ENCODE measurements around the gene HAL.
A peak's percentile ranks its signal among the peaks of the same experiment; 100 is the strongest.

HAL gene

DNA sequence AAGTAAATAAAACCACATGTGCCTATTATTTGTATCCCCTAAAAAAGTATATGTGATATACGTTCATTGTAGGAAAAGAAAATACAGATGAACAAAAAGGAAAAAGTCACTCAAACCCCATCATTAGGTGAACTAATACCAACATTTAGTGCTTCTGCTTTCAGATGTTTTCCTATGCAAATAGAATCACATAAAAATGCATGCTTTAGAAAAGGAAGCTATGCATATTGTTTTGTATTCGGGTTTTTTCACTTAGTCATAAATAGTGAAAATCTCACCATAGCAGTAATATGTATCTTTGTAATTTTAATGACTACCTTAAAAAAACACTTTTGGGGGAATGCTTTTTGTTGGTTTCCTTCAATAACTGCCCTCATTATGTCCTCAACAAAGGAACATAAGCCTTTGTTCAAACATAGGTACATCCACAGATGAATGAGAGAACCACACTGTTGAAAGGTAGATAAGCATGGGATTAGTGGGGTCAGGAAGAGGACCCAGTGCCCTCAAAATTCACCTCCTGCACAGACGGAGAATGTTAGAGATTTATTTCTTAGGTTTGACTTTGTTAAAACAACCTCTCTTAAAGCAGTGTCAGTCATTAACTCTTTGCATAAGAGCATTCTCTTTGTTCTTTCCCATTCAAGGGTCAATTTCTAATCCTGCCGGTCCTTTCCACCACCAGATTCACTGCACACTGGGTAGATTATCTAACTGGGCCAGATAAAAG, 46.5 kb downstream of the HAL start:
- Histone ChIP-seq H2AK5ac (ENCODE audit: low read depth, low read length) (no peak overlapping the region), H3K27me3 (ENCODE audit: control insufficient read depth in 3 of 3, insufficient read depth in 3 of 3, low read depth in 1 of 3, low read length in 3 of 3) (peaks cover 0 to 9% (median 0%) of the 10 kb centered on the region in 3 experiments), H3K14ac (ENCODE audit: low read length) (no peak overlapping the region), H4K8ac (ENCODE audit: low read depth, low read length) (no peak overlapping the region), H3K4me1 (ENCODE audit: control insufficient read depth in 2 of 2, insufficient read depth in 1 of 2, low read depth in 1 of 2, low read length in 2 of 2) (peaks cover 0 to 1% of the 10 kb centered on the region in 2 donors), H3K4ac (ENCODE audit: low read length) (no peak overlapping the region), H2AFZ (ENCODE audit: low read length) (no peak overlapping the region), H3K4me3 (ENCODE audit: low read length in 2 of 2) (no peak overlapping the region), H4K91ac (ENCODE audit: low read depth, low read length, poor library complexity) (no peak overlapping the region), H2BK120ac (ENCODE audit: low read depth, low read length) (no peak overlapping the region), H3K4me2 (ENCODE audit: insufficient read depth, low read length, poor library complexity, severe bottlenecking) (no peak overlapping the region), H3K36me3 (replicated peaks in 1 of 2; ENCODE audit: control insufficient read depth in 2 of 2, insufficient read depth in 2 of 2, low read length in 2 of 2) (no peaks in the 10 kb centered on the region), H3K23ac (ENCODE audit: low read depth, low read length, poor library complexity) (no peak overlapping the region), H3K27ac (replicated peaks; ENCODE audit: low read length) (no peak overlapping the region), H2BK5ac (ENCODE audit: low read length) (no peak overlapping the region), H3K79me1 (ENCODE audit: low read depth, low read length) (no peaks in the 10 kb centered on the region), H3K18ac (ENCODE audit: low read length) (no peak overlapping the region), H3K9me3 (replicated peaks in 1 of 2; ENCODE audit: control insufficient read depth in 2 of 2, insufficient read depth in 1 of 2, low read depth in 1 of 2, low read length in 2 of 2) (no peaks in the 10 kb centered on the region), H3K9ac (ENCODE audit: low read depth, low read length, poor library complexity) (no peak overlapping the region), H2BK12ac (ENCODE audit: low read length) (no peak overlapping the region), H2BK15ac (ENCODE audit: low read length) (no peak overlapping the region)
- DNase-seq (ENCODE audit: low spot score): no peak
- WGBS, 2 donors (ENCODE audit: extremely low coverage in 2 of 2, insufficient read length in 2 of 2, insufficient replicate concordance in 1 of 2): no CpG with 5 or more reads among the region's 4 CpGs

DNA sequence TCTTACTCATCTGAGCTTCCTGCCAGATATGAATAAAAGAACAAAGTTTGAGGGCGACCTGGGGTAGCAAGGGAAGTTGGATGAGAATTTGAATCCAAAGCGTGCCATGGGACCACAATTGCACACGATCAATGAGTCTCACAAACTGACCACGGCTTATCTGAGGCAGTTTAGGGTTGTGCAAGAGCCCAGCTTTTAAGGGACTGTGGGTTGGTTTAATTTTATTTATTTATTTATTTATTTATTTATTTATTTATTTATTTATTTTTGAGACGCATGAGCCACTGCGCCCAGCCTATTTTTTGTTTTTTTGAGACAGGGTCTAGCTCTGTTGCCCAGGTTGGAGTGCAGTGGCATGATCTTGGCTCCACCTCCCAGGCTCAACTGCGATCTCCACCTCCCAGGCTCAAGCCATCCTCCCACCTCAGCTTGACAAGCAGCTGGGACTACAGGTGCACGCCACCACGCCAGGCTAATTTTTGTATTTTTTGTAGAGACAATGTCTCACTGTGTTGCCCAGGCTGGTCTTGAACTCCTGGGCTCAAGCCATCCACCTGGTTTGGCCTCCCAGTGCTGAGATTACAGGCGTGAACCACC, 51.9 kb downstream of the HAL start:
- Histone ChIP-seq H2AK5ac (ENCODE audit: low read depth, low read length) (no peak overlapping the region), H4K8ac (ENCODE audit: low read depth, low read length) (no peak overlapping the region), H3K27me3 (ENCODE audit: control insufficient read depth in 3 of 3, insufficient read depth in 3 of 3, low read depth in 1 of 3, low read length in 3 of 3) (peaks cover 0 to 48% (median 7%) of the 10 kb centered on the region in 3 experiments), H3K9ac (ENCODE audit: low read depth, low read length, poor library complexity) (no peak overlapping the region), H3K14ac (ENCODE audit: low read length) (no peak overlapping the region), H2AFZ (ENCODE audit: low read length) (no peak overlapping the region), H2BK15ac (ENCODE audit: low read length) (no peak overlapping the region), H3K4ac (ENCODE audit: low read length) (no peak overlapping the region), H3K23ac (ENCODE audit: low read depth, low read length, poor library complexity) (no peak overlapping the region), H3K9me3 (replicated peaks in 1 of 2; ENCODE audit: control insufficient read depth in 2 of 2, insufficient read depth in 1 of 2, low read depth in 1 of 2, low read length in 2 of 2) (no peaks in the 10 kb centered on the region), H3K18ac (ENCODE audit: low read length) (no peak overlapping the region), H3K4me3 (ENCODE audit: low read length in 2 of 2) (no peak overlapping the region), H2BK120ac (ENCODE audit: low read depth, low read length) (no peak overlapping the region), H3K4me2 (ENCODE audit: insufficient read depth, low read length, poor library complexity, severe bottlenecking) (no peak overlapping the region), H3K4me1 (ENCODE audit: control insufficient read depth in 2 of 2, insufficient read depth in 1 of 2, low read depth in 1 of 2, low read length in 2 of 2) (peaks cover 0 to 4% of the 10 kb centered on the region in 2 donors), H2BK5ac (ENCODE audit: low read length) (no peak overlapping the region), H3K27ac (replicated peaks; ENCODE audit: low read length) (no peak overlapping the region), H2BK12ac (ENCODE audit: low read length) (no peak overlapping the region), H4K91ac (ENCODE audit: low read depth, low read length, poor library complexity) (no peak overlapping the region), H3K36me3 (replicated peaks in 1 of 2; ENCODE audit: control insufficient read depth in 2 of 2, insufficient read depth in 2 of 2, low read length in 2 of 2) (peaks cover 0 to 2% of the 10 kb centered on the region in 2 donors), H3K79me1 (ENCODE audit: low read depth, low read length) (no peaks in the 10 kb centered on the region)
- no CpG with 5 or more reads among the region's 10 CpGs for WGBS, 2 donors (ENCODE audit: extremely low coverage in 2 of 2, insufficient read length in 2 of 2, insufficient replicate concordance in 1 of 2)
- DNase-seq (ENCODE audit: low spot score): no peak

DNA sequence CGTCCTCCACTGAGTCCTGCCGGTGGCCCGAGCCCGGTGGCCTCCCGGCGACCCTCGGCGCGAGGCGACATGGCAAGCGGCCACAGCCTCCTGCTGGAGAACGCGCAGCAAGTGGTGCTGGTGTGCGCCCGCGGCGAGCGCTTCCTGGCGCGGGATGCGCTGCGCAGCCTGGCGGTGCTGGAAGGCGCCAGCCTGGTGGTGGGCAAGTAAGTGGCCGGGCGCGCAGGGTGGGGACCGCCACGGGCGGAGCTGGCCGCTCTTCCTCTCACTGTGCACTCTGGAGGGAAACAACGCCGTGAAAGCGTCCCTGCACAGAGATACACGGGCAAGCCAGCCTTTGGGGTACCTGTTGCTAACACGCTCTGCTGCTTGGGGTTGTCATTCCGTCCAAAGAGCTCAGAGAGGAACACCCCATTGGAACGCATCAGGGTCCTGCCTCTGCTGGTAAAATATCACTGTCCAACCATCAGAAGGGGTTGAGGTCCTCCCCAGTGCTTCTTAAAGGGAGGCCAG, 52.8 kb downstream of the HAL start, which contains the start of gene AMDHD1:
Gene AMDHD1, plus strand, starts transcription at position 2 of the 513 bp plus-strand sequence. Its CDS starts 68 bp downstream, at position 70.
- Histone ChIP-seq H3K27me3 (ENCODE audit: control insufficient read depth in 3 of 3, insufficient read depth in 3 of 3, low read depth in 1 of 3, low read length in 3 of 3) (peaks cover 0 to 52% (median 7%) of the 10 kb centered on the region in 3 experiments), H3K4me3 (ENCODE audit: low read length in 2 of 2) (peak within 1 kb of the TSS; percentile 49 to 90), H3K4me2 (ENCODE audit: insufficient read depth, low read length, poor library complexity, severe bottlenecking) (peak within 1 kb of the TSS; percentile 95), H4K91ac (ENCODE audit: low read depth, low read length, poor library complexity) (no peak within 1 kb of the TSS), H3K9me3 (replicated peaks in 1 of 2; ENCODE audit: control insufficient read depth in 2 of 2, insufficient read depth in 1 of 2, low read depth in 1 of 2, low read length in 2 of 2) (no peaks in the 10 kb centered on the region), H3K4ac (ENCODE audit: low read length) (no peak within 1 kb of the TSS), H2AK5ac (ENCODE audit: low read depth, low read length) (peak within 1 kb of the TSS; percentile 58), H2BK12ac (ENCODE audit: low read length) (no peak within 1 kb of the TSS), H4K8ac (ENCODE audit: low read depth, low read length) (peak within 1 kb of the TSS; percentile 24), H2BK120ac (ENCODE audit: low read depth, low read length) (peak within 1 kb of the TSS; percentile 74), H3K4me1 (ENCODE audit: control insufficient read depth in 2 of 2, insufficient read depth in 1 of 2, low read depth in 1 of 2, low read length in 2 of 2) (peaks cover 0 to 4% of the 10 kb centered on the region in 2 donors), H2BK5ac (ENCODE audit: low read length) (peak within 1 kb of the TSS; percentile 85), H3K36me3 (replicated peaks in 1 of 2; ENCODE audit: control insufficient read depth in 2 of 2, insufficient read depth in 2 of 2, low read length in 2 of 2) (peaks cover 0 to 2% of the 10 kb centered on the region in 2 donors), H3K27ac (replicated peaks; ENCODE audit: low read length) (peak within 1 kb of the TSS; percentile 65), H3K9ac (ENCODE audit: low read depth, low read length, poor library complexity) (peak within 1 kb of the TSS; percentile 96), H2BK15ac (ENCODE audit: low read length) (peak within 1 kb of the TSS; percentile 93), H2AFZ (ENCODE audit: low read length) (peak within 1 kb of the TSS; percentile 92), H3K23ac (ENCODE audit: low read depth, low read length, poor library complexity) (peak within 1 kb of the TSS; percentile 17), H3K79me1 (ENCODE audit: low read depth, low read length) (no peaks in the 10 kb centered on the region), H3K14ac (ENCODE audit: low read length) (peak within 1 kb of the TSS; percentile 67), H3K18ac (ENCODE audit: low read length) (peak within 1 kb of the TSS; percentile 100)
- DNase-seq (ENCODE audit: low spot score): no peak
- no CpG with 5 or more reads among the region's 38 CpGs for WGBS, 2 donors (ENCODE audit: extremely low coverage in 2 of 2, insufficient read length in 2 of 2, insufficient replicate concordance in 1 of 2)

Data from neuronal stem cell (in vitro differentiated cells).